ENCODE data around the gene TAF1B. TPM values are rescaled to one million over a fixed set of nuclear protein-coding genes. Genes with fewer than 3 reads are reported as not detected.
A peak's percentile ranks its signal among the peaks of the same experiment; 100 is the strongest.

The TAF1B gene
- total RNA-seq (2014; rRNA removed; shearing (Covaris generic)), result 14.8 and 28.4 TPM in 2 replicates

- DNase-seq (ENCODE audit: low spot score), result peak; percentile 87
Observed at GRCh38 chr2:9843229-9844035, at the start of gene TAF1B. TAF1B (plus strand) TSS chr2:9843474; CDS start chr2:9843542, 68 bp downstream.

- no peak for DNase-seq (ENCODE audit: low spot score)
Observed at GRCh38 chr2:9793918-9794717, 49.2 kb upstream of the TAF1B start.

GRCh38 chr2:9795071-9795470 lies 48.2 kb upstream of the TAF1B start:
- no peak for DNase-seq (ENCODE audit: low spot score)

GRCh38 chr2:9796056-9797010 lies 46.9 kb upstream of the TAF1B start:
- no peak for DNase-seq (ENCODE audit: low spot score)

GRCh38 chr2:9797086-9797485 lies 46.2 kb upstream of the TAF1B start:
- no peak for DNase-seq (ENCODE audit: low spot score)

GRCh38 chr2:9797681-9798556 lies 45.4 kb upstream of the TAF1B start:
- no peak for DNase-seq (ENCODE audit: low spot score)

GRCh38 chr2:9799011-9799596 lies 44.2 kb upstream of the TAF1B start:
- DNase-seq (ENCODE audit: low spot score), result no peak

- peak; percentile 72 for DNase-seq (ENCODE audit: low spot score)
Observed at GRCh38 chr2:9799729-9800632, 43.3 kb upstream of the TAF1B start.

GRCh38 chr2:9800639-9800974 lies 42.7 kb upstream of the TAF1B start:
- DNase-seq (ENCODE audit: low spot score), result no peak

- peak; percentile 24 for DNase-seq (ENCODE audit: low spot score)
Observed at GRCh38 chr2:9800975-9801726, 42.1 kb upstream of the TAF1B start.

GRCh38 chr2:9802576-9802993 lies 40.7 kb upstream of the TAF1B start:
- DNase-seq (ENCODE audit: low spot score), result no peak

GRCh38 chr2:9803023-9803805 lies 40.1 kb upstream of the TAF1B start:
- no peak for DNase-seq (ENCODE audit: low spot score)

GRCh38 chr2:9805435-9806297 lies 37.6 kb upstream of the TAF1B start:
- no peak for DNase-seq (ENCODE audit: low spot score)

- no peak for DNase-seq (ENCODE audit: low spot score)
Observed at GRCh38 chr2:9806298-9806610, 37.0 kb upstream of the TAF1B start.

GRCh38 chr2:9806656-9807055 lies 36.6 kb upstream of the TAF1B start:
- no peak for DNase-seq (ENCODE audit: low spot score)

- DNase-seq (ENCODE audit: low spot score), result no peak
Observed at GRCh38 chr2:9807056-9807455, 36.2 kb upstream of the TAF1B start.
